ENCODE data around the gene LPAR3.

LPAR3 gene

DNA sequence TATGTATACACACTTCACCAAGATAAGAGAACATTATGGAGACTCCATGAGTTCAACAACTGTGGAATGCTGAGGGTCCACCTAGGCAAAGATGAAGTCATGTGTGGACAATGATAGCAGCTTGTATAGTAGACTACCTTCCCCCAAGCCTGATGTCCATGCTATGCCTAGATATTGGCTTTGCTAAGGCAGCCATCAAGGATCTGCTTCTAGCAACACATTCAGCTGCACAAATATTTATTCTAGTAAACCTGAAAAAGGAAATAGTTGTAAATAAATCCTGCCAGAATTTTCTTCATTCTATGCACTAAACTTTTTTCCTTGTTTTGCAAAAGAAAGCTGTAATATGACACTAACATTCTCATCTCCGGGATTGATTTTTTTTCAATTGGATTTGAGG, 7.0 kb upstream of the LPAR3 start:
- no peak for DNase-seq

DNA sequence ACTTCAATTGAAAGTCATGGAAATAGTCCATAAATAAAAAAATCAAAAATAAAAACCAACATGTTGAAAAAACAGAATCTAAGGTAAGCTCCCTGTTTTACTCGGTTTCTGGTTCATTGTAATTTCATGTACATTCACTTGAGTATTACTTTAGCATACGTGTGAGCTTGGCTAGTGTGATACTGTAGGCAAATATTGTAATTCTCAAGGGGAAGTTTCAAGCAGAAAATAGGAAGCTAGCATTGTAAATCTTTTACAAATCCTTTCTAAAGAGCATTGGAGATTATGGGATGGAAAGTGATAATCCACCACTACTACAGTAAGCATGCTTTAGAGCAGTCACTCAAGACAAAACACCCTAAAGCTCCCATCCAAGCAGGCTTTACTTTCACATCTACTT, 3.3 kb upstream of the LPAR3 start:
- DNase-seq, result no peak

DNA sequence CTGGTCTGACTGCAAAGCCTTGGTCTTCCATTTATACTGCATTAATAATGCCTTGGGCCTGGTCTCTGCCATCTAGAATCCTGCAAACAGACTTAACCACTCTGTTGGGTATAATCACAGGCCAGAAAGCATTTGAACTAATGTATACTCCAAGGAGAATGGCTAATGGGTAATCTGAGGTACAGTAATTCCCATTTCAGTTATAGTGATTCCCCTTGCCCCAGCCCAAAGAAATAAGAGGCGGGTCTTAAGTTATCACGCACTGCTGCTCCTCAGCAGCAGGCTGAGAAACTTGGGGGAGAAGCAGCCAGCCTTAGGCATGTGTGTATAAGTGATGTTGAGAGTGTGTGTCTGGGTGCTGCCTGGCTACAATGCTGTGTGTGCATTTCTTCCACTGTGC, 2.4 kb downstream of the LPAR3 start:
- DNase-seq, result no peak

DNA sequence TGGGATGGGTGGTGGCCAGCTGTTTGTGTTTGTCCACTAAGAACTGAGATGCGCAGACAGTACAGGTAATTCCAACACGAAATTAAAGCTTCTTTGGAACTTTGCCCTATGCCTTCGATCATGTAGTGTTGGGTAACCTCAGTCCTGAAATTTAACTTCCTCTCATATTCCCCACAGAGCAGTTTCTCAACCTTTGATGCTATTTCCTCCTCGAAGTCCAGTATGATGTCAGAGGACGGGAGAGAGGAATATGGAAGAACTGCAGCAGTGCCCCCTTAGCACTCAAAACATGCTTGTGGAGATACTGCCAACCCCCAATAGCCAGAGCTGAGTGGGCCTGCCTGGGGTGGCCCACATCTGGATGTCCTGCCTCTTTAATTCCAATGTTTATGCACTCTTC, 3.6 kb downstream of the LPAR3 start:
- DNase-seq, result no peak

DNA sequence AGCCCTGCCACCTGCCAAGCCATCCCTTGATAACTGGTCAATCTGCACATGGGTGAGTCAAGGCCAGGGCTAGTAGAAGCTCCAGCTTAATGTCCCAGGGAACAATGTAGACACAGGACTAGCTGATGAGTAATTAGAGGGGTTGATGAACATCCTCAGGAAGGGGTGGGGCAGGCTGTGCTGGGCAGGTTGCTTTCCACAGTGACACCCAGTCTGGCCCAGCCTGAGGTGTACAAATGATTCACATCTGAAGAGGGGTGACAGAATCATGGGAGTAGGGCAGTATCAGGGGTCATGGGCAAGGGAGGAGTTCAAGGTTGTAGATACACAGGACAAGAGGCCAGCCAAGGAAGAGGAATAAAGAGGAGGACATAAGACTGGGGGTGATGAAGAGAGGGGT, 4.3 kb downstream of the LPAR3 start:
- no peak for DNase-seq

DNA sequence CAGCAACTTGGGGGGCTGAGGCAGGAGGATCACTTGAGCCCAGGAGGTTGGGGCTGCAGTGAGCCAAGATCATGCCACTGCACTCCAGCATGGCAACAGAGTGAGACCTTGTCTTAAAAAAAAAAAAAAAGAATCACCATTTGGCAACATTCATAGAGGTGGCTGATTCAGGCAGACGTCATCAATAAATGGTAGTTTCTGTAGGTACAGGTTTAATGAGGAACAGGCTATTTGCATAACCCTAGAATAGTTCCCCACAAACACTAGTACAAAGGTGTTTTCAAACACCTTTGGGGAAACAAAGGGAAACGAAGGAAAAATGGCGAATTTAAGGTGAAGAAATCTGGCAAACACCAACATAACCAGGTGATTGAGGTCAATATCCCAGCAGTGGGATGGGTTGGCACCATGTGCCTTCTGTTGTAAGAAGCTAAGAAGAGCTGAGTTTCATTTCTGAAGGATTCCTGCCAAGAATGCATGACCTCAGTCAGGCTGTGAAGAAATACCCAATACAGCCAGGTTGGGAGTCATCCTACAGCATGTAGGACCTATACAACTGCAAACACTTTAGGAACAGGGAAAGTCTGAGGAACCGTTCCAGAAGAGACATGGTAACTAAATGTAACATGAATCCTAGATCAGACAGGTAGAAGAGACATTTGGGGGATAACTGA, 5.6 kb downstream of the LPAR3 start:
- no peak for DNase-seq

DNA sequence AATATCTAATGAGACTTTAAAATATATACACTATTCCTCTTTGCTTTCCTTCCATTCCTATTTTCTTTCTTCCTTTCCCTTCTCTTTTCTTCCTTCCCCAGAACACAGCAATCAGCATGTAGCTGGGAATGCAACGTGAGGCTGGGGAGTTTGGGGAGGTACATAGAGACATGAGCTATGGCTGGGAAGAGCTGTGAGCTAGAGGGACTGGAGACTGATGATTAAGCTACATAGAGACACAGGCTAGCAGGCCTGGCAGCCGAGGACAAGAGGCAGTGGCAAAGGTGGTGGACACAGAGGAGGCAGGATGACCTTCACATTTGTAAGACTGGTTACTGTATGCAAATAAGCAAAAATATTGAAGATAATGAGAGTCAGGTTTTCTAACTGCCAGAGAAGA, 7.5 kb downstream of the LPAR3 start:
- no peak for DNase-seq

DNA sequence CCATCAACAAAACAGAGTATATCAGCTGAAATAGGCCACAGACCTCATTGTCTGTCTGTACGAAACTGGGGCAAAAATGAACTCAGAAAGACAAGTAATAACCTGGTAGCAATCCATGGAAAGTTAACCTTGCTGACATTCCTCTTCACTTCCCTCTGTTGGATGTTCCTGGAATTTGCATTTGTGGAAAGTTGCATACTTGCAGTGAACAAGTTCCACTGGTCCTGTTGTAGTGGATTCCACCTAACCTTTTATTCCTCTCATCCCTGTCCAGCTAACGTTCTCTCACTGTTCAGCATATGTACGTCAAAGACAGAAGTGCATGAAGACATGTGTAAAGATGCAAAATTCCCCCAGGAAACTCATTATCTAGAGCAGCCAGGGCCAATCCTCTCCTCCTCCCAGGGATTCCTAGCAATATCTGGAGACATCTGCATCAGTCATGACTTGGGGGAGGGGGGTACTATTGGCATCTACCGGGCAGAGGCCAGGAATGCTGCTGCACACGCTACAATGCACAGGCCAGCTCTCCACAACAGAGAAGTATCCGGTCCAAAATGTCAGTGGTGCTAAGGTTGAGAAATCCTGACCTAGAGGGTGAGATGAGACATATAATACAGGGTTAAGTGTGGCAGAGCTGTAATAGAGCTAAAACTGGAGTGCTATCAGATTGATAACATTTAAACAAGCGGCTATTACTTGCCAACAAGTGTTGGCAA, 8.2 kb downstream of the LPAR3 start:
- DNase-seq, result no peak

DNA sequence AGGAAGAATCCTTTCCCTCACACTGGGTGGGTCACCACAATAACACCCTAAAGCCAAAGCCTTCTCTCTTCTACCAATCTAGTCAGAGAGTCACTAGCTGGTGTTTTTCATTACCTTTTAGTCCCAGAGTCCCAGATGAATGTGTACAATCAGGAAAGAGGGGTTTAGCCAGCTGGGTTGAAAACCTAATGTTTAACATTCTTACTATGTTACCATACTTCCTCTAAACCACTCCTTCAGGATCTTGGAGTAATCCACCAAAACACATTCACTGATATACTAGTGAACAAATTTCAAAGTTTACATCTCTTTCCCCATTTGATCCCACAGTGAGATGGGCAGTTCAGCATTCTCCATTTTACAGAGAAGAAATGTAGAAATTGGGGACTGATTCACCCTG, 9.7 kb downstream of the LPAR3 start:
- no peak for DNase-seq

DNA sequence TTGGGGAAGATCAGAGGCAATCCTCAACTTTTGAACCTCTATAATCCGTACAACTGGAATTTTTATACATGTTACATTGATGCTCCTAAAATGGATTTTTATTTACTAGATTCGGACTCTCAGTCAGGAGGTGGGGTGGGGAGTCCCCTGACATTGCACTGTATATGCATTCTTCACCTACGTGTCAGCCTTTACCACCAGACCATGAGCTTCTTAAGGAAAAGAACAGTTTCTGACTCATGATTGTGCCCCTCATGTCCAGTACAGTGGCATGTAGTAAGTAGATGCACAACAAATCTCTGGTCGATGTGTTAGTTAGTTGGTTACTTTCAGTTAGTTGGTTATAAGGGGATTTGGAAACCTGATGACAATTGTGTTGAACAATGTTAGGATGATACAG, 15.4 kb downstream of the LPAR3 start:
- no peak for DNase-seq

DNA sequence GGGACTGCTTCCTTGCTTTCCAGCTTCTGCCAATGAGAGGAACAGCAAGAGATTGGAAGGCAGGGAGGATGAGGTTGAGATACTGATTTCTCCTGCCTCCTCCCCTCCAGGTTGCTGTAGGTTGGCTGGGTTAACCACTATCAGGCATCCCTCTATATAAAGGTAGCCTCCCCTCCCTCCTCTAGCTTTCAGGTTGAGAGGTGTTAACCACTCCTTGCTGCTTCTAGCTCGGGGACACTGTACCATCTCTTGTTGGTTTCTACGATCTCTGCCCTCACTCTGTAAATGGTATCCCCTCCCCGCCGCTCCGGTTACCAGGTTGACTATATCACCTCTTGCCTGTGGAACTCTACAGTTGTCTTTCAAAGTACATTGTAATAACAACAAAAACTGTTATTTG, 16.7 kb downstream of the LPAR3 start:
- no peak for DNase-seq

DNA sequence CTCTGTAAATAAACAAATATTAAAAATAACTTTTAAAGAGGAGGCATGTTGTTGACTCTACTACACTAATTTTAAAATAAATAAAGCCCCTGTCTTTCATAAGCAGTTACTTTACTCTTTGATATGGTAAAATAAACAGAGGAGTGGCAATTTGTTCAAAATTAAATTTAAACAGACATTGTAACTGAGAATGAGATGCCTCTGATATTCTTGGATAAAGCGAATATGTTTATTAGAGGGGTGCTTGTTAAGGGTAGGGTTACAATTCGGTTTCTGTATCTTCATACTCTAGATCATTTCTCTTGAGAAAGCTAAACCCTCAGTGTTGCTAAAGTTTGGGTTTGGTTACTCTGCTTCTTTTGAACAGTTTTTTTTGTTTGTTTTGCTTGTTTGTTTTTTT, 19.6 kb downstream of the LPAR3 start:
- DNase-seq, result no peak

DNA sequence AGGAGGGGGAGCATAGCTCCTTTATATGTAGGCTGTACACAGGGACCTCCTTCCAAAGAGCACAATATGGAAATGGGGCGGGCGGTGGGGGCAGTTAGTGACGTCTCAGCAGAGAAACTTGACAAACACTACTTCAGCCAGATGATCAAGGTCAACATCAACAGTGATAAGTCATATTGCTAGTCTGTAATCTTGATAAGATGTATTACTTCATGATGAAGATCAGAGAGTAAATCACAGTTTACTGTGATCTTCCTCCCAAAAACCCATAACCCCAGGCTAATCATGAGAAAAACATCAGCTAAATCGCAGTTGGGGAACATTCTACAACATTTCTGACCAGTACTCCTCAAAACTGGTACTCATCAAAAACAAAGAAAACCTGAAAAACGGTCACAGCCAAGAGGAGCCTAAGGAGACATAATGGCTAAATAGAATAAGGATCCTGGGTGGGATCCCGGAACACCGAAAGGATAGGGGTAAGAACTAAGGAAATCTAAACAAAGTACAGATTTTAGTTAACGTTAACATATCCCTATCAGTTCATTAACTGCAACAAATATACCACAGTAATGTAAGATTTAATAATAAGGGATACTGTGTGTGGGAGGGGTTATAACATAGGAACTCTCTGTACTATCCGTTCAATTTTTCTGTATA, 20.2 kb downstream of the LPAR3 start:
- no peak for DNase-seq

DNA sequence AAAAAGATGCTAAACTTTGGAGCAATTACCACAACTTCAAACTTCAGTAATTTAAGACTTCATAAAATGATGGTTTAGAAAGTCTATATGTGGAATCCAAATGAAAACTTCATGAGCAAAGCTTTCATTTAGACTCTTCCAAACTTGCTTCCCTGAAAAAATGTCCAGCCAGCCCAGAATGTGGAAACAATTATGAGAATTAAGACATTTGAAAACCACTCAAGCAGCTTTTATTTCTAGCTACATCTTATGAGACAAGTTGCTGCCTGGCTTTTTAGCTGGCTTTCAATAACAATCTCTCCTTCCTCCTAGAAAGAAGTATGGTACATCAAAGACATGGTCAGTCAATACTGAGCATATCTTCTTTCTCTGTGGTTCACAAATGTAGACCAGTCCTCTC, 21.8 kb downstream of the LPAR3 start:
- no peak for DNase-seq

DNA sequence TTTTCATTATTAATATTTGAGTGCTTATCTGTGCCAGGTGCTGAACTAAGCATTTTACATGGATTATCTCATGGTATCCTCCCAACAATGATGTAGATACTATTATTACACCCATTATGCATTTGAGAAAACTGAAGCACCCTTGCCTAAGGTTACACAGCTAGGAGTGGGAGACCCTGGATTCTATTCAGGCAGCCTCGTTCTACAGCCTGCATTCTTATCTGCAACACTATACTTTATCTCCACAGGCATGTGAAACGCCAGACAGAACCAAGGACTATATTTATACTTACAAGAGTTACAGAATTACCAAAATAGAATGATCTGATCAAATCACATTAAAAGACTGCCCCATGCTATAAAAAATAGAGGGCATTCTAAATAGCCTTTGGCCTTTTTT, 22.4 kb downstream of the LPAR3 start:
- DNase-seq, result no peak

DNA sequence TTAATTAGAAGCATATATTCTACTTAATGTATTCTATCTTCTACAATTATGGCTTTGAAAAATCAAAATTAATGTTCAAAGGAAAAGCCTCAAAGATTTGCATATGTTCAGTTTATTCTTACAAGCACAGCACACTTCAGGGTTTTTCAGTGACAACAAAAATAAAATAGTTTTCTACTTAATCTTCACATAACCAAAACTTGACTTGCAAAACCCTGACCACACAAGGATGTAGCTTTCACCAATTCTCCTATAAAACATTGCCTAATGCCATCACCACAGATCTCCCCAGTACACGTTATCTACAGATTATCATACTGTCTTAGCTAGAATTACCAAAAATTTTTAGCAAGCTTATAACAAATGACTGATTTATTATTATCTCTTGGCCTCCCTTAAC, 23.3 kb downstream of the LPAR3 start:
- DNase-seq, result no peak

DNA sequence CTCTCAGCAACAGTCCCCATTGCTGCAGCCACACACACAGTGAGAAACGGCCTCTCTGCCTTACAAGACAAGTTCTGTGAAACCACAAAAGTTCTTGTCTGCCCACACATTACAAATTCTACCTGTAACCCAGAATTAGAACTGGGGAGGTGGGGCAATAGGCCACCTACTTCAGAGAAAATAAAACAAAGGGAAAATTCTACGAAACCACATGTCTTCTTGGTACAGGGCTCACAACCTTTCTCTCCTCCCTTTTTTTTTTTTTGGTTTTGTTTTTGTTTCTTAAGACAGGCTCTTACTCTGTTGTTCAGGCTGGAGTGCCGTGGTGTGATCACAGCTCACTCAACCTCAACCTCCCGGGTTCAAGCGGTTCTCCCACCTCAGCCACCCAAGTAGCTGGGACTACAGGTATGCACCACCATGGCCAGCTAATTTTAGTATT, 30.2 kb downstream of the LPAR3 start:
- DNase-seq, result no peak

DNA sequence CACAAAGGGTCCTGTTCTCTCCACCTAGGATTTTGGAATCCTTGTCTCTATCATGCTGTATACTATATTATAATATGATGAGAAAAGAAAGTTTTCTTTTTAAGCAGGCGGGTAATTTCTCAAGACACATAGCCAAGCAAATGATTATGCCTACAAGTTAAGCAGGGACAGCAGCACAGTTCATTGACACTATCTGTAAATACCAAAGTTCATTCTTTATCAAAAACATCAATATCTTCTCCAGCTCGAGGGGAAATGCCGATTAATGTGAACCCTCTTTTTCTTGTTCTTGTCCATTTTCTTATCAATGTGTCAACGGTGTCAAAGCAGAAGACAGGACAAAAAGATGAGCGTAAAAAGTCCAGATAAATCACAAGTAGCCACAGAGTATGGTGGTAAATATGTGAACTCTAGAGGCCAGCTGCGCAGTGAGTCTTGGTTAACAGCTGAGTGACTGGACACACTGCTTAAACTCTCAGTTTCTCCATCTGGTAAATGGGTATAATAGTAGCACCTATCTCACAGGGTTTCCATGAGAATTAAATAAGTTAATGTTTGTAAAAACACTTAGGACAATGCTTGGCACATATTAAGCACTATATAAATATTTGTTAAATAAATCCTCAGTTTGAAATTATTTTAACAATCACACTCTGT, 30.9 kb downstream of the LPAR3 start:
- no peak for DNase-seq

DNA sequence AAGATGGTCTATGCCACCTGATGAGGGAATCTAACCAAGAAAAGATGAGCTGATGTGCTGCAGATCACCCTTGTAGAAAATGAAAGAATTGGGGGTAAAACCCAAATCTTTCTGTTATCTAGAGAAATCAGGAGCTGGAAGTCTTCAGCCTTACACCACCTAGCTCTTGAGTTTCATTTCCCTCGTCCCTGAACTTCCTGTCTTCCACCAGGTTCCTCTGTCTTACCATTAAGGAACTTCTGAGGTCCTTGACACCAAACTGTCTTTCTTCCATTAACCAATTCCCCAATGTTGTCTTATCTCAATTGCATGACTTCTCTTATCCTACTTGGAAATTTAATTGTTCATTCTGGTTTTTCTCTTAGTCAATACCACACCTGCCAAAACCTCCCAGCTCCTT, 31.5 kb downstream of the LPAR3 start:
- DNase-seq, result no peak

DNA sequence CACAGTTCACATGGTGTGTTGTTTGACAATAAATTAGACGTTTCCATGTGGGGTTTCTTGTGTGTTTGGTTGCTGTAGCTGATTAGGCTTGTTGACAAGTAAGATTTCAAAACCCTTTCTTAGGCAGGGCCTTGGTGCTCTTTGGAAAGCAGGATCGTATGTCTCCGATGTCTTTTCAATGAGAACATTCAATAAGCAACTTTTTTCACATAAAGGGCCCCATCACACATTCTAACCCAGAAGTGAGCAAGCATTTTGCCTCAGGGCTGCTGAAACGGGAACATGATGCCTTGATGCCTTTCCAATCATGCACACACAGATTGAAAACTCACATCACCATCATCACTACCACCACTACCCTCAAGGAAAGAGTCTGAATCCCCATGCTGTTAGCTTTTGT, 33.1 kb downstream of the LPAR3 start:
- DNase-seq, result no peak

DNA sequence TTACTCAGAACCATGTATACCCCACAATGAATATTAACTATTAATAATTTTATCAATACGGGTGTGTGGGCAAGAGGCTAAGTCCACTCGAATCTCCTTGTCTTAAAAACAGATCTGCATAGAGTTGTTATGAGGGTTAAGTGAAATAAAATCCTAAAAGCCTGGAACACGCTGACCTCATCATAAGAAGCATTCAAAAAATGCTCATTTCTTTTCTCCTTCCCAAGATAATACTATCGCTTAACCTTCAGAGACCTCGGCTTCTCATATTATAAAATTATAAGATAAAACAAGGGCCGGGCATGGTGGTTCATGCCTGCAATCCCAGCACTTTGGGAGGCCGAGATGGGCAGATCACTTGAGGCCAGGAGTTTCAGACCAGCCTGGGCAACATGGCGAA, 35.1 kb downstream of the LPAR3 start:
- no peak for DNase-seq

DNA sequence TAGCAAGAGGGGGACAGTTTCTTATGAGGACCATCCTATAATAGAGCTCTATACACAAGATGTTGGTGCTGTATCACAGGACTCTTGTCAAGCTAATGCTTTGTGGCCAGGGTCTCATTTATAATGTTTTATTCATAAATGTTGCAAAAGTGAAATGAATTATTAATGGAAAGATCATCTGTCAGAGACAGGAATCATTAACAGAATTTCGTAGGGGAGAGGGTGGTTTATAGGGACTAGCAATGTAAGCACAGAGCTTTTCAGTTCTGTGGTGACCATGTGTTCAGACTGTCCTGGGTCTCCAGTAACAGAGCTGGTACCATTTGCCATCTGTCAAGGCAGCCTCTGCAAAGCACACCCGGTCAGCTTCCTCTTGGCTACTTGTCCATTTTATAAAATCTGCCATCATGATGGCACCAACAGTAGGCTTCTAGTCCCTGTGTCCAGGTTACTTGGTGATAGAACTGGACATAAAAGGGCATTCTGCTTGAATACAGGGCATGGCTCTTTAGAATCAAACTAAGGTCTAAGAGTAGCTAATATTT, 36.2 kb downstream of the LPAR3 start:
- no peak for DNase-seq

All from NCI-H748 treated with DMSO at 0.1 percent for 48 hours (cell line).